ENCODE data around the gene EXOC4. TPM values are rescaled to one million over a fixed set of nuclear protein-coding genes. Genes with fewer than 3 reads are reported as not detected.

EXOC4 gene
- total and polyA plus RNA-seq, 2 donors (not counting 1 experiment from before 2014, with no cell fraction given) = 79.6 to 158 TPM

GRCh38 chr7:133381965-133382364 is 129.1 kb downstream of the EXOC4 start:
- Histone ChIP-seq H3K79me2 (ENCODE audit: control insufficient read depth, insufficient read depth, low read length) (no peaks in the 10 kb centered on the region), H3K27ac (ENCODE audit: insufficient read depth, low read length) (no peak overlapping the region), H3K9me3 (ENCODE audit: control insufficient read depth, insufficient read depth, low read depth, low read length) (no peaks in the 10 kb centered on the region), H3K36me3 (ENCODE audit: control insufficient read depth, insufficient read depth, low read length) (no peaks in the 10 kb centered on the region), H3K9ac (ENCODE audit: insufficient read depth, low read length) (no peak overlapping the region), H4K20me1 (ENCODE audit: control insufficient read depth, extremely low read depth, insufficient read depth, low read length) (no peaks in the 10 kb centered on the region), H2AFZ (ENCODE audit: low read length) (no peak overlapping the region), H3K4me3 (replicated peaks in 1 of 4; ENCODE audit: control extremely low read depth in 1 of 4, insufficient read depth in 1 of 4, low read depth in 3 of 4, low read length in 4 of 4) (no peak overlapping the region), H3K27me3 (ENCODE audit: control insufficient read depth, insufficient read depth, low read length) (no peaks in the 10 kb centered on the region), H3K4me1 (ENCODE audit: control insufficient read depth, extremely low read depth, insufficient read depth, low read length) (no peaks in the 10 kb centered on the region), H3K4me2 (ENCODE audit: extremely low read depth, insufficient read depth, low read length) (no peak overlapping the region)
- TF ChIP-seq EZH2 (IDR thresholded peaks at IDR 0.05; ENCODE audit: low read length, missing control alignments) (no peak), CTCF (conservative IDR thresholded peaks at IDR 0.05 in 1 of 2, IDR thresholded peaks at IDR 0.05 in 1 of 2; ENCODE audit: low read depth in 1 of 2, low read length in 2 of 2) (no peak)
- DNase-seq (ENCODE audit: low read depth in 2 of 2) = no peak

- Histone ChIP-seq H3K27me3 (ENCODE audit: control insufficient read depth, insufficient read depth, low read length) (no peaks in the 10 kb centered on the region), H3K4me1 (ENCODE audit: control insufficient read depth, extremely low read depth, insufficient read depth, low read length) (no peaks in the 10 kb centered on the region), H3K79me2 (ENCODE audit: control insufficient read depth, insufficient read depth, low read length) (no peaks in the 10 kb centered on the region), H3K27ac (ENCODE audit: insufficient read depth, low read length) (no peak overlapping the region), H2AFZ (ENCODE audit: low read length) (no peak overlapping the region), H3K4me2 (ENCODE audit: extremely low read depth, insufficient read depth, low read length) (no peak overlapping the region), H3K4me3 (replicated peaks in 1 of 4; ENCODE audit: control extremely low read depth in 1 of 4, insufficient read depth in 1 of 4, low read depth in 3 of 4, low read length in 4 of 4) (no peak overlapping the region), H3K9me3 (ENCODE audit: control insufficient read depth, insufficient read depth, low read depth, low read length) (no peaks in the 10 kb centered on the region), H3K36me3 (ENCODE audit: control insufficient read depth, insufficient read depth, low read length) (no peaks in the 10 kb centered on the region), H4K20me1 (ENCODE audit: control insufficient read depth, extremely low read depth, insufficient read depth, low read length) (no peaks in the 10 kb centered on the region), H3K9ac (ENCODE audit: insufficient read depth, low read length) (no peak overlapping the region)
- no peak for DNase-seq (ENCODE audit: low read depth in 2 of 2)
- TF ChIP-seq EZH2 (IDR thresholded peaks at IDR 0.05; ENCODE audit: low read length, missing control alignments) (no peak), CTCF (conservative IDR thresholded peaks at IDR 0.05 in 1 of 2, IDR thresholded peaks at IDR 0.05 in 1 of 2; ENCODE audit: low read depth in 1 of 2, low read length in 2 of 2) (no peak)
Observed at GRCh38 chr7:133382775-133383559, 130.1 kb downstream of the EXOC4 start.

GRCh38 chr7:133386205-133386604 is 133.3 kb downstream of the EXOC4 start:
- no peaks in the 10 kb centered on the region for H3K9me3 ChIP-seq (ENCODE audit: control insufficient read depth, insufficient read depth, low read depth, low read length)
- no peaks in the 10 kb centered on the region for H4K20me1 ChIP-seq (ENCODE audit: control insufficient read depth, extremely low read depth, insufficient read depth, low read length)
- no peaks in the 10 kb centered on the region for H3K27me3 ChIP-seq (ENCODE audit: control insufficient read depth, insufficient read depth, low read length)
- no peaks in the 10 kb centered on the region for H3K36me3 ChIP-seq (ENCODE audit: control insufficient read depth, insufficient read depth, low read length)
- no peak overlapping the region for H3K4me3 ChIP-seq (replicated peaks in 1 of 4; ENCODE audit: control extremely low read depth in 1 of 4, insufficient read depth in 1 of 4, low read depth in 3 of 4, low read length in 4 of 4)
- H3K79me2 ChIP-seq (ENCODE audit: control insufficient read depth, insufficient read depth, low read length) = no peaks in the 10 kb centered on the region
- no peak for TF ChIP-seq EZH2 (IDR thresholded peaks at IDR 0.05; ENCODE audit: low read length, missing control alignments)
- no peak overlapping the region for H3K9ac ChIP-seq (ENCODE audit: insufficient read depth, low read length)
- H3K4me1 ChIP-seq (ENCODE audit: control insufficient read depth, extremely low read depth, insufficient read depth, low read length) = no peaks in the 10 kb centered on the region
- DNase-seq (ENCODE audit: low read depth in 2 of 2) = no peak
- no peak overlapping the region for H3K4me2 ChIP-seq (ENCODE audit: extremely low read depth, insufficient read depth, low read length)
- H3K27ac ChIP-seq (ENCODE audit: insufficient read depth, low read length) = no peak overlapping the region
- H2AFZ ChIP-seq (ENCODE audit: low read length) = no peak overlapping the region

All from fibroblast of lung (primary cell).